LNCaP clone FGC (cell line): Measurements from ENCODE around the gene C2.
A peak's percentile ranks its signal among the peaks of the same experiment; 100 is the strongest.

ENCODE experiments used
- DNase-seq: peaks from one replicate; pipeline ENCODE4 v3.0.0-alpha.2; 2011; ENCODE audit warnings: low read depth
- H3K4me3 ChIP-seq: 2 replicates; pipeline ENCODE4 v1.5.1; 2011; ENCODE audit warnings: mild to moderate bottlenecking, low read depth, low read length, control low read depth
- TF ChIP-seq, protein P1 (sequence below): IDR thresholded peaks from 2 replicates; pipeline ENCODE4 v1.5.1; 2012; ENCODE audit warnings: mild to moderate bottlenecking; ENCODE audit not compliant: control insufficient read depth, insufficient read depth; ENCODE audit errors: extremely low read depth

Gene C2

GRCh38 chr6:31966997-31967925 is 39.7 kb downstream of the C2 start:
- DNase-seq, result no peak
- no peak overlapping the region for H3K4me3 ChIP-seq
- TF ChIP-seq, protein P1, sequence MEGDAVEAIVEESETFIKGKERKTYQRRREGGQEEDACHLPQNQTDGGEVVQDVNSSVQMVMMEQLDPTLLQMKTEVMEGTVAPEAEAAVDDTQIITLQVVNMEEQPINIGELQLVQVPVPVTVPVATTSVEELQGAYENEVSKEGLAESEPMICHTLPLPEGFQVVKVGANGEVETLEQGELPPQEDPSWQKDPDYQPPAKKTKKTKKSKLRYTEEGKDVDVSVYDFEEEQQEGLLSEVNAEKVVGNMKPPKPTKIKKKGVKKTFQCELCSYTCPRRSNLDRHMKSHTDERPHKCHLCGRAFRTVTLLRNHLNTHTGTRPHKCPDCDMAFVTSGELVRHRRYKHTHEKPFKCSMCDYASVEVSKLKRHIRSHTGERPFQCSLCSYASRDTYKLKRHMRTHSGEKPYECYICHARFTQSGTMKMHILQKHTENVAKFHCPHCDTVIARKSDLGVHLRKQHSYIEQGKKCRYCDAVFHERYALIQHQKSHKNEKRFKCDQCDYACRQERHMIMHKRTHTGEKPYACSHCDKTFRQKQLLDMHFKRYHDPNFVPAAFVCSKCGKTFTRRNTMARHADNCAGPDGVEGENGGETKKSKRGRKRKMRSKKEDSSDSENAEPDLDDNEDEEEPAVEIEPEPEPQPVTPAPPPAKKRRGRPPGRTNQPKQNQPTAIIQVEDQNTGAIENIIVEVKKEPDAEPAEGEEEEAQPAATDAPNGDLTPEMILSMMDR, result no peak

DNA sequence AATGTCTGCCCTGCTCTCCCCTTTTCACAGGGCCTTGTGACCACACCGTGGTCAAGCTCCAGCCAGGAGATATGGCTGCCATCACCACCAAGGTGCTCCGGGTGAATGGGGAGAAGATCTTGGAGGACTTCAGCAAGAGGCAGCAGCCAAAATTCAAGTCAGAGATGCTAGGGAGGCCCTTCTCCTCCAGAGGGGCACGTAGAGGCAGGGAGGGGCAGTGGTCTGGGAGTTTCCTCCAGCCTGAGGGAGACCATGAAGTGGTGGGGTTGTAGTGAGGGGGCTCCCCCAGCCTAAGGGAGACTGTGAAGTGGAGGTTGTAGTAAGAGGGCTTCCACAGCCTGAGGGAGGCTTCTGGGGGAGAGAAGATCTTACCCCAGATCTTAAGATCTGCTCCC is 40.4 kb downstream of the C2 start:
- DNase-seq, result no peak
- TF ChIP-seq, protein P1, result no peak
- no peak overlapping the region for H3K4me3 ChIP-seq

- H3K4me3 ChIP-seq, result no peak overlapping the region
- no peak for DNase-seq
- TF ChIP-seq, protein P1, result no peak
Observed at GRCh38 chr6:31968326-31968725, 40.8 kb downstream of the C2 start.

DNA sequence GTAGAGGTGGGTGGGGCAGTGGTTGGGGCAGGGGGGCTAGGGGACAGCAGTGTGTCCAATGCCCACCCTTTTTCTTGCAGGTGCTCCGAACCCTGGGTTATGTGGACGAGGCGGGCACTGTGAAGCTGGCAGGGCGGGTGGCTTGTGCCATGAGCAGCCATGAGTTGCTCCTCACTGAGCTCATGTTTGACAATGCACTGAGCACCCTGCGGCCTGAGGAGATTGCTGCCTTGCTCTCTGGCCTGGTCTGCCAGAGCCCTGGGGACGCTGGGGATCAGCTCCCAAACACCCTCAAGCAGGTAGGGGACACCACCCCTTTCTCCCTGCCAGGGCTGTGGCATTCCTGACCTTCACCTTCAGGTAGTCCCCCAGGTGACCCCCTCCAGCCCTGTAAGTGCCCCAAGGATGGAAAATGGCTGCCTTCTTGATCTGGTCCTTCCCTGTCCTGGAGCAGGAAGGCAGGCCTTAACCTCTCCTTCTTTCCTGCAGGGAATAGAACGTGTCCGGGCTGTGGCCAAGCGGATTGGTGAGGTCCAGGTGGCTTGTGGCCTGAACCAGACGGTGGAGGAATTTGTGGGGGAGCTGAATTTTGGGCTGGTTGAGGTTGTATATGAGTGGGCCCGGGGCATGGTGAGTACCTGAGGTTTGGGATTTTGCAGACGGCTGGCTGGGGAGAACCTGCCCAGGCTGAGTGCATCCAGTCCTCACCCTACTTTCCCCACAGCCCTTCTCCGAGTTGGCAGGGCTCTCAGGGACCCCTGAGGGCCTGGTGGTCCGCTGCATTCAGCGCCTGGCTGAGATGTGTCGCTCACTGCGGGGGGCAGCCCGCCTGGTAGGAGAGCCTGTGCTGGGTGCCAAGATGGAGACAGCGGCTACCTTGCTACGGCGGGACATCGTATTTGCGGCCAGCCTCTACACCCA is 41.5 kb downstream of the C2 start:
- no peak overlapping the region for H3K4me3 ChIP-seq
- TF ChIP-seq, protein P1, result no peak

DNA sequence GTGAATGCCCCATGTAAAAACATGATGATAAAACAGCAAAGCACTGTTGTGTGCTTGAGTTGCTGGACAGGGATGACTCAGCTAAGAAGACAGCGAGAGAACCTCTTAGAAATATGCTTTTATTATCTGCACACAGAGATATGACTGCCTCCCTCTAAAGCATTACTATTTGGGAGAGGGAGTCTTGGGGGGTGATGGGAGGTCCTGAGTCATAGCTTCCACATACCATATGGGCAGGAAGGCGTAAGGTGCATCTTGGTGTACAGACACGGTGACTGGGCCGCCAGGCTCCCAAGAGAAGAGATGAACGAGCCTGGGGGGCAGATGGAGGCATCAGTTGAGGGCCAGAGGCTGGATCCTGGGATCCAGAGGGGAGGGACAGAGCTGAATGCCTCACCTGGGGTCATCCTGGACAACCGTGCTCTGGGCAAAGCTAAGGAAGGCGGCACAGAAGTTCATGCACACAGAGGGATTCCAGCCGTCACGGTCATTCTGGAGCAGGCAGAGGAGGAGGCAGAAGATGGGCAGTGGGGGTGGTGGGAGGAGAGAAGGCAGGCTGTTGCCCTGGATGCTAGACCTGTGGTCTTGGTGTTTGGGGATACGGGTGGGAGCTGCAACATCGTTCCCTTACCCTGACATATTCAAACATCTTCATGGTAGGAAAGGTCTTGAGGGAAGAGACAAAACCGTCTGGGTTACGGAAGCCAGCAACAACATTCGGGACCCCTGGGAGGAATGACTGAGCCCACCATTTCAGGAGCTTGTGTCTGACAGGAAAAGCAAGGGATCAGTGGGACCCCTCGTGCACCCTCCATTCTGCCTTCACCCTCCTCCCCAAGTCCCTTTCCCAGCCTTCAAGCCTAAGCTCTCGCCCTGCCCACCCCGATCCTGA is 42.4 kb downstream of the C2 start:
- DNase-seq, result no peak
- H3K4me3 ChIP-seq, result peak overlapping the region; percentile 98
- TF ChIP-seq, protein P1, result no peak

More for the DNA sequence above, 41.5 kb downstream of the C2 start:
- DNase-seq, result no peak
